CD4-positive, alpha-beta T cell (primary cell): ENCODE results near the gene CDYL2. TPM values are rescaled to one million over a fixed set of nuclear protein-coding genes. Genes with fewer than 3 reads are reported as not detected.
A peak's percentile ranks its signal among the peaks of the same experiment; 100 is the strongest.
"Not testable (repeated sequence)": the region's sequence is repeated elsewhere in the genome, so short reads cannot be mapped to it uniquely, and the experiment has no call there.

Experiments used
- ATAC-seq: fragments of 200-7000 bp; cut with Tn5 transposase; one replicate; pipeline ENCODE4 v1.10.0; 2022; ENCODE audit warnings: mild to moderate bottlenecking; ENCODE audit not compliant: poor library complexity
- CTCF ChIA-PET: fragments of 350-600 bp; sonication (Branson Sonifier 250); formaldehyde crosslinking; loops from one replicate; lab custom pipeline; 2021; ENCODE audit warnings: antibody characterized with exemption, inconsistent platforms; lab: Charles Lee
- POLR2A ChIA-PET: fragments of 350-600 bp; sonication (Branson Sonifier 250); formaldehyde crosslinking; loops from one replicate; lab custom pipeline; 2021; ENCODE audit warnings: antibody characterized with exemption, inconsistent platforms; lab: Charles Lee
- DNase-seq, 14 experiments: peaks; one replicate each; pipeline ENCODE4 v3.0.0-alpha.2; 2013 to 2020; ENCODE audit warnings: mixed read lengths in 2 of 14
- H3K27ac ChIP-seq, 2 donors: one replicate each; pipeline versions ENCODE4 v1.5.1 to v1.7.0; 2013; ENCODE audit warnings: low read length in 2 of 2, low read depth in 1 of 2, mild to moderate bottlenecking in 1 of 2
- H3K27me3 ChIP-seq, 2 experiments: 1 replicate in 1 of 2; 2 replicates in 1 of 2; pipeline versions ENCODE4 v1.6.1 to v1.7.0; 2013; ENCODE audit warnings: low read length in 2 of 2, control low read depth in 1 of 2, mild to moderate bottlenecking in 1 of 2, moderate library complexity in 1 of 2; ENCODE audit not compliant: insufficient read depth in 2 of 2, control insufficient read depth in 1 of 2
- H3K36me3 ChIP-seq: one replicate; pipeline ENCODE4 v1.6.1; 2013; ENCODE audit warnings: low read length, control low read depth; ENCODE audit not compliant: insufficient read depth
- H3K4me1 ChIP-seq: one replicate; pipeline ENCODE4 v1.6.1; 2013; ENCODE audit warnings: low read length, control low read depth; ENCODE audit not compliant: insufficient read depth
- H3K4me3 ChIP-seq: one replicate; pipeline ENCODE4 v1.5.1; 2013; ENCODE audit warnings: mild to moderate bottlenecking, low read length, moderate library complexity
- H3K9me3 ChIP-seq, 2 experiments: 1 replicate in 1 of 2; 2 replicates in 1 of 2; pipeline versions ENCODE4 v1.6.1 to v1.7.0; 2013; ENCODE audit warnings: low read length in 2 of 2, mild to moderate bottlenecking in 2 of 2, control low read depth in 1 of 2, moderate library complexity in 1 of 2; ENCODE audit not compliant: control insufficient read depth in 1 of 2, insufficient read depth in 1 of 2
- H3K27ac Mint-ChIP-seq: one replicate; pipeline ENCODE4 v1.8.0; 2020; ENCODE audit warnings: mixed read lengths
- H3K27me3 Mint-ChIP-seq: one replicate; pipeline ENCODE4 v1.8.0; 2021; ENCODE audit warnings: mixed read lengths
- H3K36me3 Mint-ChIP-seq: one replicate; pipeline ENCODE4 v1.8.0; 2021; ENCODE audit warnings: low read depth, mixed read lengths
- H3K4me1 Mint-ChIP-seq: one replicate; pipeline ENCODE4 v1.8.0; 2021; ENCODE audit warnings: low read depth, mixed read lengths
- H3K4me3 Mint-ChIP-seq: one replicate; pipeline ENCODE4 v1.8.0; 2020; ENCODE audit warnings: mild to moderate bottlenecking, mixed read lengths
- H3K9me3 Mint-ChIP-seq: one replicate; pipeline ENCODE4 v1.8.0; 2020; ENCODE audit warnings: mixed read lengths
- CTCF ChIP-seq: fragments of 200-600 bp; IDR thresholded peaks from one replicate; pipeline ENCODE4 v1.8.0; 2022; ENCODE audit warnings: antibody characterized with exemption, mild to moderate bottlenecking
- intact Hi-C, 2 experiments: fragments of 100-400 bp; cut with DNase I in 1 of 2; cut with micrococcal nuclease in 1 of 2; formaldehyde crosslinking; loops; one replicate each; pipeline versions ENCODE4 v1.15.1 to v1.9.0; 2023 to 2025; cut with DNase I, micrococcal nuclease
- total RNA-seq, 174 experiments: library from RNA in 2 of 174; stranded (reverse) in 2 of 174; gene quantifications; one replicate each; pipeline ENCODE4 v1.2.3 and lab custom pipeline; 2021 to 2026

CDYL2 gene
- total RNA-seq, 2 experiments from 2014 or later, result 14.3 to 15.8 TPM

DNA sequence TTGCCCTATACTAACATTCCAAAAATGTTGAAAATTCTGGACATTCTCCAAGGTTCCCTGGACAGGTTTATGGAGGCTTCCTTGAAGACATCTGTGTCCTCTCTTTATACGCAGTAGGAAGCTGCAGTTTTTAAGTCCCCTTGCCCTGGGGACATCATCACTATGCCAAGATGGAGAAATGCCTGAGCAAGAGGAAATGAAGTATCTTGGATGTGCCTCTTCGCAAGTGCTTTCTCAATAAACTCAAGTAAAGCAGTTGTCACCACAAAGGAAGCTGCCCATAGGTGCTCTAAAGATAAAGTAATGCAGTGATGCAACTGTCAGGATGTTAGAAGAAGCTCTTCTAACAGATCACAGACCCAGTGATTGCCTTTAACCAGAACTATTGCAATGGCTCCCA is 71.0 kb downstream of the CDYL2 start:
- DNase-seq, result no peak
- intact Hi-C loops, result no loop called here
- Histone ChIP-seq H3K27me3 (no peaks in the 10 kb centered on the region), H3K4me3 (no peak overlapping the region), H3K4me1 (no peaks in the 10 kb centered on the region), H3K9me3 (peaks cover 0 to 15% of the 10 kb centered on the region in 2 experiments), H3K36me3 (no peaks in the 10 kb centered on the region), H3K27ac (no peak overlapping the region)
- ATAC-seq, result no peak
- Mint-ChIP-seq H3K4me3 (no peak overlapping the region), H3K36me3 (peaks cover 30% of the 10 kb centered on the region), H3K9me3 (peaks cover 14% of the 10 kb centered on the region), H3K27me3 (no peaks in the 10 kb centered on the region), H3K4me1 (no peaks in the 10 kb centered on the region), H3K27ac (no peak overlapping the region)
- TF ChIP-seq CTCF, result no peak
- POLR2A ChIA-PET, result no interaction called here
- CTCF ChIA-PET, result interaction anchor here (1.0 kb wide), 1 partner anchor 10 kb away, joined by 4 read pairs; no protein-coding TSS in a partner anchor

DNA sequence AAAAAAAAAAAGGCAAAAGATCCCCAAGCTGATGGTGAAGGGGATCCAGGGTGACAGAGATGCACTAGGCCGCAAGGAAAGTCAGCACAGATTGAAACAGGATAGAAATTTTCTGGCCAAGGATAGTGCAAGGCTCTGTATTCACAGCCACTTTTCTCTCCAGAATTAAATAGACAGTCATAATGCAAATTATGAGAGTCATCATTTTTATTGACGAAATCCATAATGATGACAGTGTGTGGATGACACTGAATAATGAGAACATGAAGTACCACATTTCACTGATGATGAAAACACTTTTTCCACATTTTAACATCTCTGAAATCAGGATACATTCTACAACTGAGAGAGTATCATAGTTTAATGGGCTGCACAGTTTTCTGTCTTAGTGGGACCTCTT is 72.5 kb downstream of the CDYL2 start:
- no peak overlapping the region for H3K27ac Mint-ChIP-seq

DNA sequence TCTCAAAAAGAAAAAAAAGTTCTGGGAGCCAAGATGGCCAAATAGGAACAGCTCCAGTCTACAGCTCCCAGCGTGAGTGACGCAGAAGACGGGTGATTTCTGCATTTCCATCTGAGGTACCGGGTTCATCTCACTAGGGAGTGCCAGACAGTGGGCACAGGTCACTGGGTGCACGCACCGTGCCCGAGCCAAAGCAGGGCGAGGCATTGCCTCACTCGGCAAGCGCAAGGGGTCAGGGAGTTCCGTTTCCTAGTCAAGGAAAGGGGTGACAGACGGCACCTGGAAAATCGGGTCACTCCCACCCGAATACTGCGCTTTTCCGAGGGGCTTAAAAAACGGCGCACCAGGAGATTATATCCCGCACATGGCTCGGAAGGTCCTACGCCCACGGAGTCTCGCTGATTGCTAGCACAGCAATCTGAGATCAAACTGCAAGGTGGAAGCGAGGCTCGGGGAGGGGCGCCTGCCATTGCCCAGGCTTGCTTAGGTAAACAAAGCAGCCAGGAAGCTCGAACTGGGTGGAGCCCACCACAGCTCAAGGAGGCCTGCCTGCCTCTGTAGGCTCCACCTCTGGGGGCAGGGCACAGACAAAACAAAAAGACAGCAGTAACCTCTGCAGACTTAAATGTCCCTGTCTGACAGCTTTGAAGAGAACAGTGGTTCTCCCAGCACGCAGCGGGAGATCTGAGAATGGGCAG is 77.2 kb downstream of the CDYL2 start:
- Mint-ChIP-seq H3K36me3 (peaks cover 17% of the 10 kb centered on the region), H3K4me1 (peaks cover 13% of the 10 kb centered on the region), H3K9me3 (peaks cover 16% of the 10 kb centered on the region)
- H3K4me1 ChIP-seq, H3K27me3 Mint-ChIP-seq, H3K27ac Mint-ChIP-seq, H3K4me3 Mint-ChIP-seq, H3K27ac ChIP-seq, H3K27me3 ChIP-seq, CTCF ChIA-PET, intact Hi-C loops, H3K4me3 ChIP-seq, ATAC-seq, H3K36me3 ChIP-seq, POLR2A ChIA-PET: not testable (repeated sequence)
- peaks cover 17 to 23% of the 10 kb centered on the region in 2 experiments for H3K9me3 ChIP-seq
- DNase-seq, result peak in 5 of 14 experiments; percentile 1 to 51 (median 4)

More for the DNA sequence above, 72.5 kb downstream of the CDYL2 start:
- Mint-ChIP-seq H3K9me3 (peaks cover 14% of the 10 kb centered on the region), H3K4me1 (peaks cover 4% of the 10 kb centered on the region), H3K27me3 (no peaks in the 10 kb centered on the region), H3K36me3 (peaks cover 30% of the 10 kb centered on the region), H3K4me3 (no peak overlapping the region)
- DNase-seq (no peak), ATAC-seq (no peak)
- Histone ChIP-seq H3K27me3 (no peaks in the 10 kb centered on the region), H3K9me3 (peaks cover 6 to 15% of the 10 kb centered on the region in 2 experiments), H3K4me3 (no peak overlapping the region), H3K36me3 (no peaks in the 10 kb centered on the region), H3K27ac (no peak overlapping the region), H3K4me1 (peaks cover 6% of the 10 kb centered on the region)
- CTCF ChIA-PET, result no interaction called here
- intact Hi-C loops, result no loop called here
- POLR2A ChIA-PET, result no interaction called here
- TF ChIP-seq CTCF, result no peak
